Stimulated activated naive CD8-positive, alpha-beta T cell treated with anti-CD3 and anti-CD28 coated beads, Interleukin-15, amount 100 ng/mL, for 72 hours (primary cell): ENCODE results near the gene GABRG3.

ENCODE experiments used
- ATAC-seq: fragments of 150-1000 bp; cut with Tn5 transposase; 2 replicates; pipeline ENCODE4 v1.10.0; 2021; ENCODE audit warnings: mild to moderate bottlenecking, moderate library complexity
- DNase-seq, 2 donors: peaks; one replicate each; pipeline ENCODE4 v3.0.0; 2021 to 2022
- H3K27ac Mint-ChIP-seq, 2 donors: one replicate each; pipeline ENCODE4 v1.8.0; 2022; ENCODE audit warnings: mild to moderate bottlenecking in 2 of 2, mixed read lengths in 2 of 2, moderate library complexity in 2 of 2
- H3K27me3 Mint-ChIP-seq: one replicate; pipeline ENCODE4 v1.8.0; 2022; ENCODE audit warnings: mixed read lengths
- H3K4me1 Mint-ChIP-seq: one replicate; pipeline ENCODE4 v1.8.0; 2022; ENCODE audit warnings: mild to moderate bottlenecking, mixed read lengths
- H3K4me3 Mint-ChIP-seq, 2 donors: one replicate each; pipeline ENCODE4 v1.8.0; 2022; ENCODE audit warnings: mild to moderate bottlenecking in 2 of 2, mixed read lengths in 2 of 2, moderate library complexity in 1 of 2
- H3K9me3 Mint-ChIP-seq, 2 donors: one replicate each; pipeline ENCODE4 v1.8.0; 2022; ENCODE audit warnings: mixed read lengths in 2 of 2

The GABRG3 gene

DNA sequence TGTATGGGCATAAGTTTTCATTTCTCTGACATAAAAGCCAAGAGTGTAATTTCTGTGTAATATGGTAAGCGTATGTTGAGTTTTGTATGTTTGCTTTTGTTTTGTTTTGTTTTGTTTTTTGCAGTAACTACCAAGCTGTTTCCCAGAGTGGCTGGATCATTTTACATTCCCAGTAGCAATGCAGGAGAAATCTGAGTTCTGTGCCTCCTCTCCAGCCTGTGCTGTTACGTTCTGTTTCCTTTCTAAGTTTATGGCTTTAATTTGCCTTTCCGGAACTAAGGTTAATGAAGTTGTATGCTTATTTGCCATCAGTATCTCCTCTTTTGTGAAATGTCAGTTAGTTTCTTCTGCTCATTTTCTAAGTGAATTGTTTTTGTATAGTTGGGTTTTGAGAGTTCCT is 307.8 kb downstream of the GABRG3 start:
- H3K4me1 Mint-ChIP-seq = no peaks in the 10 kb centered on the region
- H3K4me3 Mint-ChIP-seq = no peak overlapping the region
- H3K27ac Mint-ChIP-seq = no peak overlapping the region
- H3K9me3 Mint-ChIP-seq = peaks cover 6 to 10% of the 10 kb centered on the region in 2 donors
- ATAC-seq = no peak
- DNase-seq = no peak
- H3K27me3 Mint-ChIP-seq = no peaks in the 10 kb centered on the region

DNA sequence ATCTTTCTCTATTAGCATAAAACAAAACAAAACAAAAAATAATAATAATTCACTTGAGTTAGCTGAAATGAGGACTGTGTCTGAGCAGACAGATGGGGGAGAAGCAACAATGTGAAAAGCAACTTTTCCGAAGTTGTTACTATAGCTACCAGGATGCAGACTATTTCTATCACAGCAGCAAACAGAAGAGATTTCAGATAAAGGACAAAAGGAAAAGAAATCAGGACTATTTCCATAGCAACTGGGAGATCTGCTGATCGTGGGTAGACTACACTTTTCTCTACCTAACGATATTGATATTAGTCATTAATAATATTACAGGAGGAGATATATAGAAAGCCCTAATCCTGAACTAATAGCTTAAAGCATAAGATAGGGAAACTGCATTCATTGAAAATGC is 321.7 kb downstream of the GABRG3 start:
- ATAC-seq = no peak
- no peak overlapping the region for H3K27ac Mint-ChIP-seq

DNA sequence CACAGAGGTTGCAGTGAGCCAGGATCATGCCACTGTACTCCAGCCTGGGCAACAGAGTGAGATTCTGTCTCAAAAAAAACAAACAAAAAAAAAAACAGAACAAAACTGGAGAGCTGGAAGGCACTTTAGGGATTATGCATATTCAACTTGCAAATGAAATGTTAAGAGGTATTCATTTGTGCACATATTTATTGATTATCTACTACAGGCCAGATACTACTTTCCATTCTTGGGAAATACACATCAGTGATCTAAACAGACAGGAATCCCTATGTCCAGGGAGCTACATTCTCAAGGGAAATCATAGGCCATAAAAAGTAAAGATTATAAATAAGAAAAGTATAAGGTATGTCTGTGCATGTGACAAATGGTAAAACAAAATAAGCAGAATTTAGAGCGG is 322.6 kb downstream of the GABRG3 start:
- no peaks in the 10 kb centered on the region for H3K27me3 Mint-ChIP-seq
- peaks cover 0 to 5% of the 10 kb centered on the region in 2 donors for H3K9me3 Mint-ChIP-seq
- no peak overlapping the region for H3K4me3 Mint-ChIP-seq
- no peak overlapping the region for H3K27ac Mint-ChIP-seq
- no peaks in the 10 kb centered on the region for H3K4me1 Mint-ChIP-seq
- ATAC-seq = no peak
- no peak for DNase-seq

More for the DNA sequence above, 321.7 kb downstream of the GABRG3 start:
- Mint-ChIP-seq H3K27me3 (no peaks in the 10 kb centered on the region), H3K4me3 (no peak overlapping the region), H3K4me1 (no peaks in the 10 kb centered on the region), H3K9me3 (no peaks in the 10 kb centered on the region)
- no peak for DNase-seq

DNA sequence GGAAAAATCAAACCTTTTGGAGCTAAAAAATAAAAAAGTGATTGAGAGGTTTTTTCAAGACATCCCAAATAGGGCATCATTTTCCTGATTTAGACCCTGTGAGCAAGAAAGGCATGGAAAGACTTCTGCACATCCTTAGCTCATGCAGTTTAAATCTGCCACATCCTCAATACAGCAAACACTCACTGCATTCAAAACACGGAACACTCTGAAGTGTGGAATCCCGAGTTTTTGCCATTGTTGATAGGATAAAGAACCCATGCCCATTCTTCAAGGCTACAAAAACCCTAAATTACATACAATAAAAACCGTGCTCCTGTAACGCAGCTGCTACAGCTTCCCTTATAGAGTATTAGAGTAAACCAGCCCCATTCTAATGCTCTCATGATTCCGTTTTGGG is 346.8 kb downstream of the GABRG3 start:
- ATAC-seq (no peak), DNase-seq (no peak)
- Mint-ChIP-seq H3K9me3 (peaks cover 6 to 14% of the 10 kb centered on the region in 2 donors), H3K4me3 (no peak overlapping the region), H3K4me1 (no peaks in the 10 kb centered on the region), H3K27ac (no peak overlapping the region), H3K27me3 (no peaks in the 10 kb centered on the region)

DNA sequence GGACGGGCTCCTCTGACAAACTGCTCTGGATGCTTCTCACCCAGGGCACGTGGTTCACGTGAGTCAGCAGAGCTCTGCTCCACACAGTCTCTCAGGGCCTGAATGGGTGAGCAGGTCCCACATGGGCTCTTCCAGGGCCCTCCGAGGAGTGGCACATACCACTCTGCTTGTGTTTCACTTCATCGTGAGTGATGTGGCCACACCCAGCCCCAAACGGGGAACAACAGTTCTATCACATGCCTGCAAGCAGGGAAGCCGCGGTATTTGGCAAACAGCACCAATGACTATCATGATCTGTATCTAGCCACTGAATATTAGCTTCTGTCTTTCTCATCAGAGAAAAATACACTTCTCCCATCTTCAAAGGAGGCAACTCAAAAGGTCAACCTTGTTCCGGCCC is 352.8 kb downstream of the GABRG3 start:
- no peaks in the 10 kb centered on the region for H3K27me3 Mint-ChIP-seq
- no peak overlapping the region for H3K4me3 Mint-ChIP-seq
- no peak for DNase-seq
- peaks cover 6 to 23% of the 10 kb centered on the region in 2 donors for H3K9me3 Mint-ChIP-seq
- H3K4me1 Mint-ChIP-seq = no peaks in the 10 kb centered on the region
- no peak for ATAC-seq
- no peak overlapping the region for H3K27ac Mint-ChIP-seq

DNA sequence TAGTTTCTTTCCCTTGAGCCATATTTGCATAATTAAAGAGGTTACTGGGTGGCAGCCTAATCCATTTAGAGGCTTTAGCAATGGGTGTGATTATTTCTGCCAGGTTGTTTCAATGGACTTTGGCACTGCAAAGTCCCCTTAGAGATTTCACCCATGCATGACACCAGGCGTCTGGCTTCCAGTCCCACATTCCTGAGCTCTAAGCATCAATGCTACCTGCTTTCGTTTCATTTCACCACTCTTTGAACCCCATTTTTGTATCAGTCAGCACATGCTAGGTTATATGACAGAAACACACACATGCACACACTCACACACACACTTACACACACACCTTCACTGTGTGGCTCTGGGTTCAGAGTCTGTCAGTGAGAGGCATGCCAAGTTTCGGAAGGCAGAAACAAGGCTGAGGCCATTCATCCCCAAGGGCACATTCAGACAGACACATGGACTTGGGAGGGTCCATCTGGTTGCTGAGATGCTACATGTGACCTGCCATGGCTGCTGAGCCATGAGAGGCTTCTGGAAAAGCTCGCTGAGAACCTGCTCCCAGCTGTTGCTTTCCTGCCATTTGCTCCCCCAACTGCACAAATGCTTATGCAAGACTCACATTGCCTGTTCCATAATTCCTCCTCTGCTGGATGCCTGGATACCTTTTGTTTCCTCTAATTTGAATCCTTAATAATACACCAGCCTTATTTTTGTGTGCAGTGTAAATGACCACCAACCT is 354.1 kb downstream of the GABRG3 start:
- H3K27ac Mint-ChIP-seq = no peak overlapping the region
- H3K4me3 Mint-ChIP-seq = no peak overlapping the region
- no peaks in the 10 kb centered on the region for H3K27me3 Mint-ChIP-seq
- no peaks in the 10 kb centered on the region for H3K4me1 Mint-ChIP-seq
- ATAC-seq = no peak
- peaks cover 0 to 23% of the 10 kb centered on the region in 2 donors for H3K9me3 Mint-ChIP-seq
- DNase-seq = no peak

DNA sequence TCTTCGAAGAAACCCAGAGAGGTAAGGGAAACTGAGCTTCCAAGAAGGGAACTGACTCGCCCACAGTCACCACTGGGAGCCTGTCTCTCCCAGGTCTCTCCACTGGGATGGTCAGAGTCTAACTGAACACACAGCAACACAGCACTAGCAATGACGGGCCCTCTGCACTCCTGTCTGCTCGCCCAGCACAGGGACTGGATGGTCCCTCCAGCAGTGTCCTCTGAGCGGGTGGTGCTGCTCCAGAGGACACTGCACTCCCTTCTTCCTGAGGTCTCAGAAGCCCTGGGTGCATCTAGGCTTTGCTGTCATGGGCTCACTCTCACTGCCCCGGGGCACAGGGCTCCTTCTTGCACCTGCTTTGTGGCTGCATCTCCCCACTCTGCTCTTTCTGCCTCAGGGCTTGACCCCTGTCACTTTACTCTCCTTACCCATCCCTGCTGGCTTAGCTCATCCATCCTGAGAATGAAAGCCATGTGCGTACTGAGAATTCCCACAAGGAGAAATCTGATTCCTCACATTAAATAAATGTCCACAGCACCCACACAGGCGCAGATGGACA is 356.6 kb downstream of the GABRG3 start:
- Mint-ChIP-seq H3K9me3 (peaks cover 5 to 17% of the 10 kb centered on the region in 2 donors), H3K4me3 (no peak overlapping the region)
- ATAC-seq = no peak

DNA sequence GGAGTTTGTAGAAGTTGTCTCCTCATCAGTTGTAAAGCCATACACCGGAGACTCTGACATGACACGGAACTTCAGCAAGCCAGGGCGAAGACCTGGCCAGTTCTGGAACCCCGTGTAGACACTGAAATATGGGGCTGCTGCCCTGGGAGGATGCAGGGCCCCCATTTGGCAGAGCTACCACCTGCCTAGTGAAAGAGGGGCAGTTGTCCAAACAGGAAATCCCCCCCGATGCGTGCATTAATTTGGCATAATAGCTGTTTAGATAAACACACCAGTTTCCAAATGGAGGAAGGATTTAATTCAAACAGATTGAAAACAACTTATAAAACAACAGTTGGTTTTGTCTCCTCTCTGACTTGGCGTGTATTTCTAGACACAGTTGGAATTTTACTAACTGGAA is 357.2 kb downstream of the GABRG3 start:
- Mint-ChIP-seq H3K27ac (no peak overlapping the region), H3K9me3 (peaks cover 5 to 16% of the 10 kb centered on the region in 2 donors), H3K27me3 (no peaks in the 10 kb centered on the region), H3K4me3 (no peak overlapping the region), H3K4me1 (no peaks in the 10 kb centered on the region)
- ATAC-seq (no peak), DNase-seq (no peak)

More for the DNA sequence above, 356.6 kb downstream of the GABRG3 start:
- no peak overlapping the region for H3K27ac Mint-ChIP-seq
- no peaks in the 10 kb centered on the region for H3K4me1 Mint-ChIP-seq
- no peaks in the 10 kb centered on the region for H3K27me3 Mint-ChIP-seq
- DNase-seq = no peak

DNA sequence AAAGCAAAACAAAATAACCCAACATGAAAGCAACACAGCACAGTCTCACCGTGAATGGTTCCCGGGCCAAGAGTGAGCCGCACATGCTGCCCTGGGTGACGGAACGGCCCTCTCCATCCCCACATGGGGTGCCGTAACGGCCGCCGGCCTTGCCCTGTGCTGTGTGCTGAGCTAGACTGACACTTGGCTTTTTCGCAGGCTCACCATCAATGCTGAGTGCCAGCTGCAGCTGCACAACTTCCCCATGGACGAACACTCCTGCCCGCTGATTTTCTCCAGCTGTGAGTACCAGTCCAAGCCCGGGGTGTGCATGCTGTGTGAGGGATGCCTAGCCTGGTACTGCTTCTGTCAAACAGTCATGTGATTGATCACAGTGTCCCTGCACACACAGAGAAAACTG is 357.6 kb downstream of the GABRG3 start:
- Mint-ChIP-seq H3K27me3 (no peaks in the 10 kb centered on the region), H3K27ac (no peak overlapping the region), H3K9me3 (peaks cover 5 to 11% of the 10 kb centered on the region in 2 donors), H3K4me3 (no peak overlapping the region), H3K4me1 (no peaks in the 10 kb centered on the region)
- DNase-seq (no peak), ATAC-seq (no peak)

DNA sequence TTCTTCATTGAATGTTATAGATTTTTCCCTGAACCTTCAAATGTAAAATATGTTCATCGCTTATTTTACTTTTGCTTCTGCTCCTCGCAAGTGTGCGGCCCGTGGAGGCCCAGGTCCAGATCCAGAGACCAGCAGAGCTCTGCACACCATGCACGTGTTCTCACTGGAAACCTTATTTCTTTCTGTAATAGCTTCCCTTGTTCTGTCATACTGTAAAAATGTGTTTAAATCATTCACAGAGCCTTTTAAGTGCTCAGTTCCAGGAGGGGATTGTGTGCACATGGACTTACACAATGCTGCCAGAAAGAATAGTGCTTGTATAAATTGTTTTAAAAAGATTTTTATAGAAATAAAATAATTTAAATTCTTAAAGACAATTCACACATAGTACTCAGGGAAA is 359.3 kb downstream of the GABRG3 start:
- no peaks in the 10 kb centered on the region for H3K4me1 Mint-ChIP-seq
- H3K9me3 Mint-ChIP-seq = peaks cover under 1 to 5% of the 10 kb centered on the region in 2 donors
- no peak for DNase-seq
- H3K27ac Mint-ChIP-seq = no peak overlapping the region
- no peaks in the 10 kb centered on the region for H3K27me3 Mint-ChIP-seq
- no peak for ATAC-seq
- no peak overlapping the region for H3K4me3 Mint-ChIP-seq

DNA sequence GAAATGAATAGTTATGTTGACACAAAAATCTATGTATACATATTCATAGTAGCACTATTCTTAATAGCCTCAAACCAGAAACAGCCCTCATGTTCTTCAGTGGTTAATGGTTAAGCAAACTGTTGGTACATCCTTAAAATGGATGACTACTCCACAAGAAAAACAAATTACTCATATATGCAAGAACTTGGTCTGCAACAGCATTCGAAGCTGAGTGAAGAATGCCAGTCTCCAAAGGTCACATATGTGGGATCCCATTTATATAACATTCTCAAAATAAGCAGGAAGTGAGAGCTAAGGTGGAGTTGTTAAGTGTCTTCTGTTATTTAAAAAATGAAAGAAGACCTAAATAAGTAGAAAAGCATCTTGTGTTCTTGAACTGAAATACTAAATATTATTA is 365.7 kb downstream of the GABRG3 start:
- H3K27ac Mint-ChIP-seq = no peak overlapping the region
- H3K9me3 Mint-ChIP-seq = peaks cover 0 to 10% of the 10 kb centered on the region in 2 donors
- ATAC-seq = no peak

DNA sequence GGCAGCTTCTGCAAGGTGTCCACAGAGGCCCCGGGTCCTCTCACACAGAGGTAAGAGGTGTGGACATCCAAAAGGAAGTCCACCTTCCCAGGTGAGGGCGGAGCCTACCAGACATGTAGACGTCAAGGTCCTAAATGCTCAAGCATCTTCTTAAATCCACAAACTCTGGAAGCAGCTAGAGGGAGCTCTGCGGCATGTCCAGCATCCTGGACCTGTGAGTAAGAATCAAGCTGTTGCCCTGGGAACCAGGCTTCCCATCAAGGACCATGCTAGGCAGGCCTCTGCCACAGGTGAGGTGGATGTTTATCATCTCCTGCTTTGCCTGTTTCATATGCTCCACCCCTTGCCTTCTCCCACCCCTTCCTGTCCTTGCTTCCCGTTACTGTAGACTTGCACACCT is 368.2 kb downstream of the GABRG3 start:
- H3K27ac Mint-ChIP-seq = no peak overlapping the region
- DNase-seq (no peak), ATAC-seq (no peak)
- no peaks in the 10 kb centered on the region for H3K27me3 Mint-ChIP-seq
- no peaks in the 10 kb centered on the region for H3K4me1 Mint-ChIP-seq
- no peak overlapping the region for H3K4me3 Mint-ChIP-seq
- peaks cover 0 to 13% of the 10 kb centered on the region in 2 donors for H3K9me3 Mint-ChIP-seq

More for the DNA sequence above, 365.7 kb downstream of the GABRG3 start:
- DNase-seq = no peak
- Mint-ChIP-seq H3K4me1 (no peaks in the 10 kb centered on the region), H3K27me3 (no peaks in the 10 kb centered on the region), H3K4me3 (no peak overlapping the region)

DNA sequence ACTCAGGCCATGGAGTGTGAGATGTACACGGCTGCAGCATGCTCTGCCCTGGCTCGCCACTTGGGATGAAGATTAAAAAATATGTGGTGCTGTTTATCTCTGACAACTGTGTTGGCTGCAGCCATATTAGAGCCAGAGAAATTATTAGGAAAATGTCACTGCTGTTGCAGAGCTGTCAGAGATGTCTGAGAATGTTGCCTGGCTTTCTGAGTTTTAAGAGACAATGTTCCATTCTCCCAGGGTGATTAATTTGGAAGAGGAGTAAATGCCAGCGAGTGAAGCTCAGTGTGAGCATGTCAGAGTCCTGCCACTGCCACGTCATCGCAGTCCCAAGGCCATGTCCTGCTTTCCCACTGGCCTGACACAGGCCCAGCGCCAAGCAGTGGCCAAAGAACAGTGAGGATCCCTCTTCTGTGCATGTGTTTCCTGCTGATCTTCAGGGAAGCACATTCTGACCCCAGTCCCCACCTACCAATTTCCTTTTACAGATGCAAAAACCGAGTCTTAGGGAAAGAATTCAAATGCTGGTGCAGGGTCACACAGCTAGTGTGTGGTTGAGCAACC is 370.9 kb downstream of the GABRG3 start:
- peaks cover 5 to 13% of the 10 kb centered on the region in 2 donors for H3K9me3 Mint-ChIP-seq
- DNase-seq (no peak), ATAC-seq (no peak)
- no peaks in the 10 kb centered on the region for H3K4me1 Mint-ChIP-seq
- no peaks in the 10 kb centered on the region for H3K27me3 Mint-ChIP-seq
- no peak overlapping the region for H3K27ac Mint-ChIP-seq
- H3K4me3 Mint-ChIP-seq = no peak overlapping the region

DNA sequence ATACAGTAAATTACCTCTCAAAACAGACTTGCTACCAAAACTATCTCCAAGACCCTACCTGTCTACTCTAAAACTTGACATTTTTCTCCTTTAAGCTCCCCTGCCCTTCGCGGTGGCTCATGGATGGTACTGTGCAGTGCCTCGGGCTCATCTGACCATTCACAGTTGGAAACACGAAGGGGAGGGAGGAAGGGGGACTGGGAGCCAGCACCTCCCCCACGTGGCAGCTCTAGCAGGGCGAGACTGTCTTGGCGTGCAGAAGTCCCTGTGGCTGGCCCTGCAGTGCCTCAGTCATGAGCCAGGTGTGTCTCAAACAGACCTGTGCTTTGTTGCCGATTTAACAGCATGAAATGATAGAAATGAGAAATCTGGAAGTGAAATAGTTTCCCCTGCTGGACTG is 372.0 kb downstream of the GABRG3 start:
- Mint-ChIP-seq H3K4me3 (no peak overlapping the region), H3K27me3 (no peaks in the 10 kb centered on the region), H3K27ac (no peak overlapping the region), H3K4me1 (no peaks in the 10 kb centered on the region), H3K9me3 (peaks cover 5% of the 10 kb centered on the region in 2 donors)
- no peak for ATAC-seq
- no peak for DNase-seq

DNA sequence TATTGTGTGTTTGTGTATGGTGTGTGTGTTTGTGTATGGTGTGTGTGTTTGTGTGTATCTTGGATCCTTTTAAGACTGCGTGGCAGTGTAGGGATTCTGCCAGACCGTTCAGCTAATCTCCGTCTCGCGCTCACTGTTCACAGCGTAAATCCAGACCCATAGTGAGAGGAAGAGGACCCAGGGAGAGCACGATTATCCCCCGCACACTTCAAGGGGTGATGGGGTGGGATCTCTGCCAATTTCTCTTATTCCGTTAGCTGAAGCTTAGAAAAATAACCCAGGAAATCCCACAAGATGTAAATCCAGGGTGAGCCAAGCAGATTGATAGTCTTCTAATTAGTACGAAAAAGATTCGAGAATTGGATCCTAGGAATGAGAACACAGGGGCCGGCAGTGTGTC is 381.2 kb downstream of the GABRG3 start:
- no peak overlapping the region for H3K27ac Mint-ChIP-seq
- no peak for DNase-seq
- no peak overlapping the region for H3K4me3 Mint-ChIP-seq
- no peaks in the 10 kb centered on the region for H3K9me3 Mint-ChIP-seq
- no peak for ATAC-seq
- no peaks in the 10 kb centered on the region for H3K4me1 Mint-ChIP-seq
- H3K27me3 Mint-ChIP-seq = no peaks in the 10 kb centered on the region

DNA sequence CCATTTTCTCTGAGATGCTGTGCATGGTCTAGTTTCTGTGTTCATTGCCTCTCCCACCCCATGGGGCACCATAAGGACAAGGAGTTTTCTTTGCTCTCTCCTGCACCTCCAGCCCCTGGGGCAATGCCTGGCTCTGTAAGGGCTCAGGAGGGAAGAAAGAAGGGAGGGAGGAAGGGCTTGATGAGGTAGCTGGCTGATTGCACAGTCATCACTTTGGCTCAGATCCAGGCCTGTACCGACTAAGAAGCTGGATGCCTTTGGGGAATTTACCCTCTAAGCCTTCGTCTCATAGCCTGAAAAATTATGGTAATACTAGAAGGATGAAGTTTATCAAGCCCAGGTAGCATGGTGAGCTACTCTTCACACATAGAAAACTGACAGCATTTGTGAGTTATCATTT is 382.9 kb downstream of the GABRG3 start:
- no peak for DNase-seq
- Mint-ChIP-seq H3K4me3 (no peak overlapping the region), H3K4me1 (no peaks in the 10 kb centered on the region), H3K27me3 (no peaks in the 10 kb centered on the region), H3K27ac (no peak overlapping the region), H3K9me3 (no peaks in the 10 kb centered on the region)
- no peak for ATAC-seq
